AG09309 (cell line): Measurements from ENCODE around the gene VAV3.
"Not testable (repeated sequence)": the region's sequence is repeated elsewhere in the genome, so short reads cannot be mapped to it uniquely, and the experiment has no call there.

Experiments
- DNase-seq: peaks from one replicate; pipeline ENCODE4 v3.0.0-alpha.2; 2010; ENCODE audit warnings: low read depth
- H3K4me3 ChIP-seq: 2 replicates; pipeline ENCODE4 v1.5.1; 2011; ENCODE audit warnings: mild to moderate bottlenecking, low read depth, low read length, moderate library complexity; ENCODE audit not compliant: control insufficient read depth
- TF ChIP-seq, protein P1 (sequence below): IDR thresholded peaks from 2 replicates; pipeline ENCODE4 v1.5.1; 2011; ENCODE audit warnings: mild to moderate bottlenecking, low read depth, low read length, inconsistent platforms; ENCODE audit not compliant: insufficient read depth, control insufficient read depth; ENCODE audit errors: missing control alignments

The VAV3 gene

DNA sequence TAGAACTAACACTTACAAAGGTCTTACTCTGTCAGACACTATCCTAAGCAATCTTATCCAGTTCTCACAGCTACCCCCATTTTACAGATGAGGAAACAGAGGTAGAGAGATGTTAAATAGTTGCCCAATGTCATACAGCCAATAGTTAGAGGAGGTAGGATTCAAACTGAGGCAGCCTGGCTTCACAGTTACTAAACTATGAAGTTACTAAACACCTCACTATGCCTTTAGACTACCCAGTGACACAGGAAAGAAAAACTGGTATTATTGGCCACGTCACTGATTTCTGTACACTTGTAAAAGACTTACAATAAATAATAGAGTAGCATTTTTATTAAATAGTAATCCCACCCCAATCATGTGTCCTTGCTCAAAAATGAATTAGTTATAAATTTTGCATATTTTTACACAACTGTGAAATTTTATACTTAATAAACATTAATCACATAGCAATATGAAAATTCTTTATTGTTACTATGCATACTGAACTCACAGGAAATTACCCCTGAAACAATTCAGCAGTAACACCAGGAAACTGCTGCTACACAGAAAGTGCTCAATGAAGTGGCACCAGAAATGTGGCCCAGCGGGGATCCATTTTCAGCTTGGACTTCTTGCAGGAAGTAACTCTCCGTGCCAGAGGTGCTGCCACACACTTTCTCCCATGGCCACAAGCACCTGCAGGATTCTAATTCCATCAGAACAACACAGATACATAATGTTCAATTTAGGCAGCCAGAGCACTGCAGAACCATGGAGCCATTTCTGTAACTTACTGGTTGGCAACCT, 69.4 kb downstream of the VAV3 start:
- H3K4me3 ChIP-seq, result no peak overlapping the region
- TF ChIP-seq, protein P1, sequence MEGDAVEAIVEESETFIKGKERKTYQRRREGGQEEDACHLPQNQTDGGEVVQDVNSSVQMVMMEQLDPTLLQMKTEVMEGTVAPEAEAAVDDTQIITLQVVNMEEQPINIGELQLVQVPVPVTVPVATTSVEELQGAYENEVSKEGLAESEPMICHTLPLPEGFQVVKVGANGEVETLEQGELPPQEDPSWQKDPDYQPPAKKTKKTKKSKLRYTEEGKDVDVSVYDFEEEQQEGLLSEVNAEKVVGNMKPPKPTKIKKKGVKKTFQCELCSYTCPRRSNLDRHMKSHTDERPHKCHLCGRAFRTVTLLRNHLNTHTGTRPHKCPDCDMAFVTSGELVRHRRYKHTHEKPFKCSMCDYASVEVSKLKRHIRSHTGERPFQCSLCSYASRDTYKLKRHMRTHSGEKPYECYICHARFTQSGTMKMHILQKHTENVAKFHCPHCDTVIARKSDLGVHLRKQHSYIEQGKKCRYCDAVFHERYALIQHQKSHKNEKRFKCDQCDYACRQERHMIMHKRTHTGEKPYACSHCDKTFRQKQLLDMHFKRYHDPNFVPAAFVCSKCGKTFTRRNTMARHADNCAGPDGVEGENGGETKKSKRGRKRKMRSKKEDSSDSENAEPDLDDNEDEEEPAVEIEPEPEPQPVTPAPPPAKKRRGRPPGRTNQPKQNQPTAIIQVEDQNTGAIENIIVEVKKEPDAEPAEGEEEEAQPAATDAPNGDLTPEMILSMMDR, result no peak
- DNase-seq, result no peak

DNA sequence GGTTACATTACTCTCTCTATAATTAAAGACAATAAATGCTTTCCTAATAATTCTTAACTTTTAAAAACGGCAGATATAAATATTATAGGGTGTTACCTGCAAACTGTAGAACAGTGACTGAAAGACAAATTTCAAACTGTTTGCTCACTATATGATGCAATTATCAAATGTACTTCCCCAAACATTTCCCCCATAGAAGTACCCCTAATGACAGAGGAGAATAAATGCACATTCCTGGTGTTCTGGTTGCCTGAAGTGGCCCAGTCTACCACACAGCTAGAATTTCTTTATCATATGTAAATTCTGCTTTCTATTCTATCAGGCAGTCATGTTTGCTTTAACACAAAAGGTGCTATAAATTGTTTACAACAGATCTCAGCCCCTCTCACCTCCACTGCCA, 70.4 kb downstream of the VAV3 start:
- no peak for DNase-seq
- TF ChIP-seq, protein P1, result no peak
- H3K4me3 ChIP-seq, result no peak overlapping the region

DNA sequence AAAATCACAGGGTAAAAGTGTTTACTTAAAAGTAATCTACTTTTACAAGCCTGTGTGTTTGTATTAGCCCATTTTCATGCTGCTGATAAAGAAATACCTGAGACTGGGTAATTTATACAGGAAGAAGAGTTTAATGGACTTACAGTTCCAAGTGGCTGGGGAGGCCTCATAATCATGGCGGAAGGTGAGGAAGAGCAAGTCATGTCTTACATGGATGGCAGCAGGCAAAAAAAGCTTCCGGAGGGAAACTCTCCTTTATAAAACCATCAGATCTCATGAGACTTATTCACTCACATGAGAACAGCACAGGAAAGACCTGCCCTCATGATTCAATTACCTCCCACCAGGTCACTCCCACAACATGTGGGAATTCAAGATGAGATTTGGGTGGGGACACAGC, 71.6 kb downstream of the VAV3 start:
- H3K4me3 ChIP-seq, DNase-seq: not testable (repeated sequence)

DNA sequence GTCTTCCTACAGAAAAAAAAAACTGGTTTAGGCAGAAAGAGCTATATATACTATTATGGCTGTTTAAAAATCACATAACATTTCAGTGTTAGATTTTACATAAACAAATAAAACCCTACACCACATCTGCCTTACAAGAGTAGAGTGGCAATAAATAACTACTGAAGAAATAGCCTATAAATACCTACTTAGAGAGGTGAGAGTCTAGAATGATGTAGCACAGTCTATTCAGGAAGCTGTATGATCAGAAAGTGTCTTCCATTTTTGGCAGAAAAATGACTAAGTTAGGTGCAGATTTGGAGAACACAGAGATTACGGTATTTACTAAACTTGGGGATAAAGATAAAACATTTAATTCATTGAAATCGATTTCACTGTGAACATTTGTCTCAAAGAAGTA, 75.5 kb downstream of the VAV3 start:
- no peak for DNase-seq
- no peak overlapping the region for H3K4me3 ChIP-seq
- TF ChIP-seq, protein P1, result no peak

DNA sequence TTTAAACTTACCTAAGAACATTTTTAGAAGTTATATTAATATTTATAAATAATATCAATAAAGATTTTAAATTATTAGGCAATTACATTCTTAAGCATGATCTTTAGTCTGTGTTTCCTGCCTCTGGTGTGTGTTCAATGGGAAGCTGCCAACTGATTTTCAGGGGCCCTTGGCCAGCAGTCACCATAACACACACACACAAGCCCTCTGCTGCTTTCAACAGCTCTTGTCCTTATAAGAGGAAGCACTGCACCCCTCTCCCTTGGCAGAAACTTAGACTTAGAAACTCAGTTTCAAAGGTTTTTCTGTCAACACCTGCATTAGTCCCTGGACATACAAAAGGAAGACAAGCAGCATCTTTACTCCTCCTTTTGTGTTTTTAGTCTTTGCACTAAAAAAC, 81.4 kb downstream of the VAV3 start:
- no peak overlapping the region for H3K4me3 ChIP-seq
- TF ChIP-seq, protein P1, result no peak
- no peak for DNase-seq

DNA sequence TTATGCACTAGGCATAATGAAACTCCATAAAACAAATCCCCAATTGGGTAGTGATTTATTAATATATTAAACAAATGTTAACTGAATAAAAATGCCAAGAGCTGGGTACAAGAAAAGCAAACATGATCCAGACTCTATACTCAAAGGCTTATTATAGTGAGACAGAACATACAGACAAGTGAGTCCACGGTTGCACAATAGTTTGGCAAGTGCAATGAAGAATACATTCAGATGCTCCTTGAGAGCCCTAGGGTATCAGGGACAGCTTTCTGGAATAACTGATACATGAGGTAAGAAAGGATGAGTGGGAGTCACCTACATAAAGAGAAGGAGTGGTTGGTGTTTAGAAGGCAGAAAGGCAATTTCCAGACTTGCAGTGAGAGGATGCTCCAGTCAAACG, 85.1 kb downstream of the VAV3 start:
- no peak for DNase-seq
- TF ChIP-seq, protein P1, result no peak
- H3K4me3 ChIP-seq, result no peak overlapping the region

DNA sequence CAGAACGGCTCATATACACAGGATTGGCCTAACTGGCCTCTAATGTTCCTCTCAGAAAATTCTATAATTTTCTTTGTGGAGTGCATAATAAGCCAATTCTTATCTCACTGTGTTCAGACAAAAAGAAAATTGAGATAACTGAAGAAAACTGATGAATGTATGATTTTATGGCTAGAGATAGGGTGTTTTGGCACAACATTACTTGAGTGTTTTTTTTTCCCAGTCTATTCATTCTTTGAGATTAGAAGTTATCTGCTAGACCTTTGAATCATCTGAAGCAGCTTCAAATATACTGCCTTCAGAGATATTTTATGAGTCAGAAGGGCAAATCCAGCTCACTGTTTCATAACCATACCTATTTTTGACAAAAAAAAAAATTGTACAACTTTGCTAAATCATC, 85.6 kb downstream of the VAV3 start:
- no peak overlapping the region for H3K4me3 ChIP-seq
- TF ChIP-seq, protein P1, result no peak
- DNase-seq, result no peak
